C4-2B (cell line): Measurements from ENCODE around the gene NEIL1.
A peak's percentile ranks its signal among the peaks of the same experiment; 100 is the strongest.
"Not testable (repeated sequence)": the region's sequence is repeated elsewhere in the genome, so short reads cannot be mapped to it uniquely, and the experiment has no call there.

Source experiments
- H3K27ac ChIP-seq: fragments of 450-650 bp; 2 replicates; pipeline ENCODE4 v1.5.1; 2017
- CTCF ChIP-seq: fragments of 450-650 bp; conservative IDR thresholded peaks from 2 replicates; pipeline ENCODE4 v1.5.1; 2017; ENCODE audit warnings: mild to moderate bottlenecking
- ZFX ChIP-seq: fragments of 450-650 bp; IDR thresholded peaks from 2 replicates; pipeline ENCODE4 v1.6.1; 2017

Gene NEIL1

GRCh38 chr15:75339531-75340240 lies 7.2 kb upstream of the NEIL1 start:
- no peak for TF ChIP-seq ZFX
- TF ChIP-seq CTCF: no peak

GRCh38 chr15:75342221-75342620 lies 4.6 kb upstream of the NEIL1 start:
- no peak for TF ChIP-seq ZFX
- no peak for TF ChIP-seq CTCF
- H3K27ac ChIP-seq: no peak overlapping the region

More at GRCh38 chr15:75339531-75340240, 7.2 kb upstream of the NEIL1 start:
- no peak overlapping the region for H3K27ac ChIP-seq

GRCh38 chr15:75343953-75344352 lies 2.9 kb upstream of the NEIL1 start:
- H3K27ac ChIP-seq: not testable (repeated sequence)

- peak overlapping the region; percentile 63 for H3K27ac ChIP-seq
- TF ChIP-seq ZFX: 0 out of 2 replicates have a peak, but pooled peaks have one; percentile 21
- TF ChIP-seq CTCF: no peak
Measured at GRCh38 chr15:75347222-75348033, 589 bp downstream of the NEIL1 start.

- H3K27ac ChIP-seq: peak overlapping the region; percentile 63
- TF ChIP-seq ZFX (0 out of 2 replicates have a peak, but pooled peaks have one; percentile 17), CTCF (no peak)
Measured at GRCh38 chr15:75348034-75348561, 1.3 kb downstream of the NEIL1 start.

GRCh38 chr15:75348562-75349350 lies 1.9 kb downstream of the NEIL1 start:
- H3K27ac ChIP-seq: peak overlapping the region; percentile 63; the same call in 1 of the 2 replicates
- TF ChIP-seq ZFX: no peak

- H3K27ac ChIP-seq: not testable (repeated sequence)
Measured at GRCh38 chr15:75349351-75349669, 2.5 kb downstream of the NEIL1 start.

GRCh38 chr15:75349851-75350588 lies 3.2 kb downstream of the NEIL1 start:
- no peak for TF ChIP-seq ZFX
- no peak for TF ChIP-seq CTCF
- no peak overlapping the region for H3K27ac ChIP-seq
